Left lung (tissue), 10 donors: ENCODE data around the gene MAOA. TPM values are rescaled to one million over a fixed set of nuclear protein-coding genes. Genes with fewer than 3 reads are reported as not detected.

ENCODE experiments used
- ATAC-seq: fragments of 200-7000 bp; cut with Tn5 transposase; one replicate; pipeline ENCODE4 v1.9.1; 2020; ENCODE audit warnings: moderate library complexity
- DNase-seq, 4 donors: peaks; one replicate each; pipeline ENCODE4 v3.0.0-alpha.2; 2013 to 2020
- H3K27ac ChIP-seq, 2 donors: fragments of 200-600 bp; sonication (generic) in 1 of 2; one replicate each; pipeline versions ENCODE4 v1.5.0 to v1.8.0; 2020 to 2021
- H3K27me3 ChIP-seq, 2 donors: fragments of 200-600 bp; sonication (generic) in 1 of 2; one replicate each; pipeline versions ENCODE4 v1.5.0 to v1.8.0; 2020 to 2021
- H3K36me3 ChIP-seq, 2 donors: fragments of 200-600 bp; sonication (generic) in 1 of 2; one replicate each; pipeline versions ENCODE4 v1.5.0 to v1.8.0; 2020 to 2021
- H3K4me1 ChIP-seq, 2 donors: fragments of 200-600 bp; one replicate each; pipeline ENCODE4 v1.8.0; 2021
- H3K4me3 ChIP-seq, 2 donors: fragments of 200-600 bp; sonication (generic) in 1 of 2; one replicate each; pipeline versions ENCODE4 v1.5.0 to v1.8.0; 2020 to 2021; ENCODE audit warnings: mild to moderate bottlenecking in 1 of 2
- H3K9me3 ChIP-seq, 2 donors: fragments of 200-600 bp; sonication (generic) in 1 of 2; one replicate each; pipeline versions ENCODE4 v1.5.0 to v1.8.0; 2020 to 2021
- intact Hi-C, 2 donors: fragments of 100-400 bp; cut with DNase I; formaldehyde crosslinking; loops; one replicate each; pipeline versions ENCODE4 v1.11.2 to v1.14.2; 2022
- polyA plus RNA-seq, 6 donors: library from polyadenylated mRNA; unstranded; fragments of 120-200 nt; gene quantifications; one replicate each; pipeline ENCODE4 v1.2.1, GENCODE V29; 2013; ENCODE audit not compliant: insufficient read length in 6 of 6
- total RNA-seq, 2 donors: library from RNA; stranded (reverse); fragmentation: NEBNext Ultra II Directional; extraction: Animal tissue kit (Norgen Biotek cat#: 25700); gene quantifications; one replicate each; pipeline ENCODE4 v1.2.1, GENCODE V29; 2021
- TF ChIP-seq, protein P1 (sequence below), 2 donors: fragments of 200-600 bp; sonication (generic) in 1 of 2; IDR thresholded peaks; one replicate each; pipeline versions ENCODE4 v1.5.0 to v1.8.0; 2021; ENCODE audit warnings: antibody characterized with exemption in 2 of 2
- donor health status: DM: no; HTN: yes; CAD: no.
- donor health status: DM: no; HTN: no; CAD: no.

MAOA gene
- total and polyA plus RNA-seq, 8 donors, result 54.2 to 159 (median 56.1) TPM

DNA sequence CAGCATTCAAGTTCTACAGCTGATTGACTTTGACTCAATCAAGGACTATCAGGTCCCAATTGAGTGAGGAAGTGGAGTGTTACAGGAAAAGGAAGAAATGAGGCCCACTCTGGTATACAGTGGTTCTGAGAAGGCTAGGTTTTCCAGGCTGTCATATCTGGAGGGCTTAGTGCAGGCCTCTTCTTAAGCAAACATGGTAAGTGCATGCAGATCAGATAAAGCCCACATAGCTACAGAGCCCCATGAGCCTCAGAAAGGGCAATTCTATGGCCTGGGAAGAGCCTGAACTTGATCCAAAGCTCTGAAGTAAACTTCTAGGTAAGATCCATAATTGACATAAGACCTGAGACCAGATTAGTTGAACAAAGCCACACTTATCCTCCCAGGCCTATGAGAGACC lies 29.0 kb upstream of the MAOA start:
- TF ChIP-seq, protein P1, sequence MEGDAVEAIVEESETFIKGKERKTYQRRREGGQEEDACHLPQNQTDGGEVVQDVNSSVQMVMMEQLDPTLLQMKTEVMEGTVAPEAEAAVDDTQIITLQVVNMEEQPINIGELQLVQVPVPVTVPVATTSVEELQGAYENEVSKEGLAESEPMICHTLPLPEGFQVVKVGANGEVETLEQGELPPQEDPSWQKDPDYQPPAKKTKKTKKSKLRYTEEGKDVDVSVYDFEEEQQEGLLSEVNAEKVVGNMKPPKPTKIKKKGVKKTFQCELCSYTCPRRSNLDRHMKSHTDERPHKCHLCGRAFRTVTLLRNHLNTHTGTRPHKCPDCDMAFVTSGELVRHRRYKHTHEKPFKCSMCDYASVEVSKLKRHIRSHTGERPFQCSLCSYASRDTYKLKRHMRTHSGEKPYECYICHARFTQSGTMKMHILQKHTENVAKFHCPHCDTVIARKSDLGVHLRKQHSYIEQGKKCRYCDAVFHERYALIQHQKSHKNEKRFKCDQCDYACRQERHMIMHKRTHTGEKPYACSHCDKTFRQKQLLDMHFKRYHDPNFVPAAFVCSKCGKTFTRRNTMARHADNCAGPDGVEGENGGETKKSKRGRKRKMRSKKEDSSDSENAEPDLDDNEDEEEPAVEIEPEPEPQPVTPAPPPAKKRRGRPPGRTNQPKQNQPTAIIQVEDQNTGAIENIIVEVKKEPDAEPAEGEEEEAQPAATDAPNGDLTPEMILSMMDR (IDR thresholded peaks at IDR 0.05), result no peak
- intact Hi-C loops, result no loop called here
- H3K27me3 ChIP-seq, result no peaks in the 10 kb centered on the region
- H3K4me1 ChIP-seq, result no peaks in the 10 kb centered on the region
- DNase-seq (no peak), ATAC-seq (no peak)
- H3K36me3 ChIP-seq, result no peaks in the 10 kb centered on the region
- no peak overlapping the region for H3K27ac ChIP-seq
- H3K9me3 ChIP-seq, result no peaks in the 10 kb centered on the region
- no peak overlapping the region for H3K4me3 ChIP-seq

DNA sequence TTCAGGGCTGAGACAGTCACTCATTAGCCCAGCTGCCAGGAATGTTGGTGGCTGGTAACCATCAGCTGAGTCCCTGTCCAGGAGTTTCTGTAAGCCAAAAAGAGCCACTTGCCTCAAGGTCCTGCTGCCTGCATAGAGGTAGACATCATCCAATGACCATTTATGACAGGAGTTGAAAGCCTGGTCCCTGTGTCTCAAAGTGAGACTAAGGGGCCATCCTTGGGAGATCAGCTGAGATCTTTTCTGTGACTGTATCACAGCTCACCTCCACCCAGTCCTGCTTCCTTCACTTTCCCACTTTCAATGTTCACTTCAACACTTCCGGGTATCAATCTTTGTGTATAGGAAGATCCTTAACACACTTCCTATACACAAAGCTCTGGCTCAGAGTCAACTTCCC lies 28.4 kb upstream of the MAOA start:
- intact Hi-C loops, result no loop called here

DNA sequence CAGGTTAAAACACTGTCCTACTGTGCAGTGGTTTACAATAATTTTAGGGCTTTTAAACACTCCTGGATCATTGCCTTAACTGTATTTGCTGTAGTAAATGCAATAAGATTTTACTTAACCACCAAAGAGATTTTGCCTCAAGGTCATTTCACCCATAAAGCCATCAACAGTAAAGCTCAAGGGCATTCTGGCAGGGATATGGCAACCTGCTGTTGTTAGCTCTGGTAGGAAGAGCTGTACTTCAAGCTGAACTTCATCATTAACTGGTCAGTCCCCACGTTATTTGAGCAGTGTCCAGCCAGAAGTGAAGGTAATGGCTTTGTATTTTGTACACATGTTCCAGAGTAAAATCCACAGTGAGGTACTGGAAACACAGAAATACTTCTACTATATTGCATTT lies 26.9 kb upstream of the MAOA start:
- ATAC-seq (no peak), DNase-seq (no peak)
- TF ChIP-seq, protein P1 (IDR thresholded peaks at IDR 0.05), result no peak
- Histone ChIP-seq H3K9me3 (no peaks in the 10 kb centered on the region), H3K27me3 (no peaks in the 10 kb centered on the region), H3K4me1 (no peaks in the 10 kb centered on the region), H3K4me3 (no peak overlapping the region), H3K27ac (no peak overlapping the region), H3K36me3 (no peaks in the 10 kb centered on the region)
- intact Hi-C loops, result no loop called here

More for the DNA sequence above, 28.4 kb upstream of the MAOA start:
- no peak for ATAC-seq
- Histone ChIP-seq H3K36me3 (no peaks in the 10 kb centered on the region), H3K27ac (no peak overlapping the region), H3K4me1 (no peaks in the 10 kb centered on the region), H3K27me3 (no peaks in the 10 kb centered on the region), H3K9me3 (no peaks in the 10 kb centered on the region), H3K4me3 (no peak overlapping the region)
- TF ChIP-seq, protein P1 (IDR thresholded peaks at IDR 0.05), result no peak
- no peak for DNase-seq

DNA sequence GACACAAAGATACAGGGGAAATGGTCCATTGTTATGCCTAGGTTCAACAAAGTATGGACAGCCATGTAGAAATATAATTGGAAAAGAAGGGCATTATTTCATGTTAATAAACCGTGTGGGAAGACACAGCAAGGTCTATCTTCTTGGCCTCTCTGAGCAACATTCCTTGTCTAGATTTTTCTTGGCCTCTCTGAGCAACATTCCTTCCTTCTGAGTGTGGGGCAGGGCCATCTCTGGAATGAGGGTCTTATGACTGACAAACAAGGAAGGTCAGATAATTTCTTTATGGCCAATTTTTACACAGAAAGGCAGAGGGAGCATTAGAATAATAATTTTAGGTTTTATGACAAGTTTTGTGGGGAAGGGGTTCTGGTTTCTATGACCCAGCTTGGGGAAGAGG lies 24.3 kb upstream of the MAOA start:
- no peak overlapping the region for H3K4me3 ChIP-seq
- intact Hi-C loops, result no loop called here
- no peaks in the 10 kb centered on the region for H3K9me3 ChIP-seq
- H3K4me1 ChIP-seq, result no peaks in the 10 kb centered on the region
- H3K36me3 ChIP-seq, result no peaks in the 10 kb centered on the region
- DNase-seq (no peak), ATAC-seq (no peak)
- H3K27ac ChIP-seq, result no peak overlapping the region
- no peaks in the 10 kb centered on the region for H3K27me3 ChIP-seq
- TF ChIP-seq, protein P1 (IDR thresholded peaks at IDR 0.05), result no peak

DNA sequence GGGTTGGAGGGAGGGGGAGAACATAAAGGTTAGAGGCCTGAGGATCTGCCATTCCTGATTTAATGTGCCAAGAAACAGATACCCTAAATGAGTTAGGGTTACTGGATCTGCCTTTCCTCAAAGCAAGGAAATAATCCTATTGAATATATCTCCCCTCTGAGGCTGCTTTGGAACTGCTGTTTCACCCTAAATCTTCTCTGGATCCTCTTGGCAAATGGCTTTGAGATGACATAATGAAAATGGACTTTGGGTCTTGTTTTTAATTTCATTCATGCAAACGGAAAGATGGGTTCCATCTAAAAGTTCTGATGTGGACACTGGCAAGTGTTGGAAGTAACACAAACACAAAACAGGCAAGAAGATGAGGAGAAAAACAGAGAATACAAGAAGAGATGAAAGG lies 23.0 kb upstream of the MAOA start:
- H3K4me3 ChIP-seq, result no peak overlapping the region
- H3K27me3 ChIP-seq, result no peaks in the 10 kb centered on the region
- no peaks in the 10 kb centered on the region for H3K4me1 ChIP-seq
- H3K9me3 ChIP-seq, result no peaks in the 10 kb centered on the region
- TF ChIP-seq, protein P1 (IDR thresholded peaks at IDR 0.05), result no peak
- intact Hi-C loops, result no loop called here
- no peak overlapping the region for H3K27ac ChIP-seq
- H3K36me3 ChIP-seq, result no peaks in the 10 kb centered on the region
- ATAC-seq (no peak), DNase-seq (no peak)
